Loucy (cell line): ENCODE measurements around the gene MOV10.

Source experiments
- H2AFZ ChIP-seq: fragments of 200-600 bp; sonication (generic); 2 replicates; pipeline ENCODE4 v1.6.0; 2016; ENCODE audit warnings: antibody characterized with exemption, mild to moderate bottlenecking, low read length, moderate library complexity
- H3F3A ChIP-seq: fragments of 200-600 bp; 2 replicates; pipeline ENCODE4 v1.6.0; 2016; ENCODE audit warnings: antibody characterized with exemption, low read depth, mild to moderate bottlenecking
- H3K27me3 ChIP-seq: fragments of 200-600 bp; sonication (generic); 2 replicates; pipeline ENCODE4 v1.6.1; 2014; ENCODE audit warnings: low read length, mild to moderate bottlenecking; ENCODE audit not compliant: insufficient read depth, poor library complexity, severe bottlenecking
- H3K36me3 ChIP-seq: fragments of 200-600 bp; sonication (generic); 2 replicates; pipeline ENCODE4 v1.6.1; 2016; ENCODE audit warnings: low read length; ENCODE audit not compliant: insufficient read depth
- H3K4me1 ChIP-seq: fragments of 200-600 bp; sonication (generic); 2 replicates; pipeline ENCODE4 v1.5.1; 2014; ENCODE audit warnings: low read length, mild to moderate bottlenecking; ENCODE audit not compliant: insufficient read depth, poor library complexity, severe bottlenecking
- H3K4me2 ChIP-seq: fragments of 200-600 bp; sonication (generic); 2 replicates; pipeline ENCODE4 v1.6.0; 2014; ENCODE audit warnings: antibody characterized with exemption, low read length, low read depth, mild to moderate bottlenecking; ENCODE audit not compliant: poor library complexity, severe bottlenecking
- H3K4me3 ChIP-seq: fragments of 200-600 bp; sonication (generic); 2 replicates; pipeline ENCODE4 v1.5.1; 2014; ENCODE audit warnings: low read length, mild to moderate bottlenecking, mixed read lengths; ENCODE audit not compliant: poor library complexity, severe bottlenecking
- H3K79me2 ChIP-seq: fragments of 200-600 bp; sonication (generic); 2 replicates; pipeline ENCODE4 v1.6.1; 2014; ENCODE audit warnings: low read length; ENCODE audit not compliant: insufficient read depth
- H3K9ac ChIP-seq: fragments of 200-600 bp; sonication (generic); 2 replicates; pipeline ENCODE4 v1.6.0; 2014; ENCODE audit warnings: mild to moderate bottlenecking, low read depth, low read length, moderate library complexity; ENCODE audit not compliant: poor library complexity, severe bottlenecking
- H3K9me2 ChIP-seq: fragments of 200-600 bp; sonication (generic); replicated peaks from 2 replicates; pipeline ENCODE4 v1.6.1; 2016; ENCODE audit warnings: low read depth, low read length, mixed read lengths
- H3K9me3 ChIP-seq: fragments of 200-600 bp; sonication (generic); 2 replicates; pipeline ENCODE4 v1.6.1; 2014; ENCODE audit warnings: mild to moderate bottlenecking, antibody characterized with exemption, low read length, low read depth; ENCODE audit not compliant: insufficient read depth
- H4K20me1 ChIP-seq: fragments of 200-600 bp; sonication (generic); 2 replicates; pipeline ENCODE4 v1.6.0; 2014; ENCODE audit warnings: antibody characterized with exemption, low read length, mild to moderate bottlenecking; ENCODE audit not compliant: insufficient read depth, poor library complexity, severe bottlenecking
- EZH2phosphoT487 ChIP-seq: fragments of 200-600 bp; IDR thresholded peaks from 2 replicates; pipeline ENCODE4 v1.6.1; 2018; ENCODE audit warnings: antibody characterized with exemption, mild to moderate bottlenecking, moderate library complexity, borderline replicate concordance
- TF ChIP-seq, protein P1 (sequence below): fragments of 200-600 bp; sonication (generic); conservative IDR thresholded peaks from 2 replicates; pipeline ENCODE4 v1.5.1; 2014; ENCODE audit warnings: mild to moderate bottlenecking, antibody characterized with exemption, low read length

MOV10 gene

DNA sequence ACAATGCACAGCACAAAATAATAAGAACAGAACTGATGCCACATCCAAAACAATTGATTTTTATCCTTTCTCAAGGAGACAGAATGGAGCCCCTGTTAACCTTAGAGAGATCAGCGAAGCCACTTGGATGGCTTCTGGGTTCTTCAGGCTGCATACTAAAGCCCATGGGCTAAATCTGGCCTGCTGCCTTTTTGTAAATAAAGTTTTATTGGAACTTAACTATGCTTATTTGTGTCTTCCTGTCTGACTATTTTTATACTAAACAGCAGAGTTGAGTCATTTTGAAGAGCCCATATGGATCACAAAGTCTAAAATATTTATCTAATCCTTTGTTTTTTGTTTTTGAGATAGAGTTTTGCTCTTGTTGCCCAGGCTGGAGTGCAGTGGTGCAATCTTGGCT, 57.0 kb downstream of the MOV10 start:
- no peaks in the 10 kb centered on the region for H3K79me2 ChIP-seq
- H2AFZ ChIP-seq, result no peak overlapping the region
- H3F3A ChIP-seq, result no peaks in the 10 kb centered on the region
- no peaks in the 10 kb centered on the region for H3K9me2 ChIP-seq
- no peak overlapping the region for H3K4me3 ChIP-seq
- no peak for TF ChIP-seq EZH2phosphoT487
- TF ChIP-seq, protein P1, sequence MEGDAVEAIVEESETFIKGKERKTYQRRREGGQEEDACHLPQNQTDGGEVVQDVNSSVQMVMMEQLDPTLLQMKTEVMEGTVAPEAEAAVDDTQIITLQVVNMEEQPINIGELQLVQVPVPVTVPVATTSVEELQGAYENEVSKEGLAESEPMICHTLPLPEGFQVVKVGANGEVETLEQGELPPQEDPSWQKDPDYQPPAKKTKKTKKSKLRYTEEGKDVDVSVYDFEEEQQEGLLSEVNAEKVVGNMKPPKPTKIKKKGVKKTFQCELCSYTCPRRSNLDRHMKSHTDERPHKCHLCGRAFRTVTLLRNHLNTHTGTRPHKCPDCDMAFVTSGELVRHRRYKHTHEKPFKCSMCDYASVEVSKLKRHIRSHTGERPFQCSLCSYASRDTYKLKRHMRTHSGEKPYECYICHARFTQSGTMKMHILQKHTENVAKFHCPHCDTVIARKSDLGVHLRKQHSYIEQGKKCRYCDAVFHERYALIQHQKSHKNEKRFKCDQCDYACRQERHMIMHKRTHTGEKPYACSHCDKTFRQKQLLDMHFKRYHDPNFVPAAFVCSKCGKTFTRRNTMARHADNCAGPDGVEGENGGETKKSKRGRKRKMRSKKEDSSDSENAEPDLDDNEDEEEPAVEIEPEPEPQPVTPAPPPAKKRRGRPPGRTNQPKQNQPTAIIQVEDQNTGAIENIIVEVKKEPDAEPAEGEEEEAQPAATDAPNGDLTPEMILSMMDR, result no peak
- H3K9me3 ChIP-seq, result no peaks in the 10 kb centered on the region
- no peaks in the 10 kb centered on the region for H4K20me1 ChIP-seq
- H3K4me1 ChIP-seq, result no peaks in the 10 kb centered on the region
- H3K9ac ChIP-seq, result no peak overlapping the region
- H3K36me3 ChIP-seq, result no peaks in the 10 kb centered on the region
- H3K4me2 ChIP-seq, result no peak overlapping the region
- H3K27me3 ChIP-seq, result no peaks in the 10 kb centered on the region

DNA sequence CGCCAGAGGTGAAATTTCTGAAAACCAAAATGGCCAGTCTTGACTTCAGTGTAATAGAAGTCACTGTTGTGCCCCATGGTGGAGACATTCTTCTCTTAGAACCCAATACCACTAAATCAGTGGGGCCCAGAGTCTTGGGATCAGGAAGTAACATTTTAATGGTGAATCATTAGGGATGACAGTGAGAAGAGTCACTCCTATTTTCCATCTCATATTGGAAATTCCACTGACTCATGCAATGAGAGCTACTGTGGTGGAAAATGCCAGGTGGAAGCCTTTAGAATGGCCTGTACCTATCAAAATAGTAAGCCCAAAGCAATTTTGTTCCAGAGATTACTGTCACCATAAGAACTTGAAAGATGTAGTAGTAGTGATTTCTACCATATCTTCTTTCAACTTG, 61.3 kb downstream of the MOV10 start:
- Histone ChIP-seq H3F3A (no peaks in the 10 kb centered on the region), H2AFZ (no peak overlapping the region), H3K9me3 (no peaks in the 10 kb centered on the region), H3K79me2 (no peaks in the 10 kb centered on the region), H3K9ac (no peak overlapping the region), H3K9me2 (no peaks in the 10 kb centered on the region), H4K20me1 (no peaks in the 10 kb centered on the region), H3K4me3 (no peak overlapping the region), H3K4me2 (no peak overlapping the region), H3K36me3 (no peaks in the 10 kb centered on the region), H3K4me1 (no peaks in the 10 kb centered on the region), H3K27me3 (no peaks in the 10 kb centered on the region)
- TF ChIP-seq, protein P1, result no peak
- TF ChIP-seq EZH2phosphoT487, result no peak

DNA sequence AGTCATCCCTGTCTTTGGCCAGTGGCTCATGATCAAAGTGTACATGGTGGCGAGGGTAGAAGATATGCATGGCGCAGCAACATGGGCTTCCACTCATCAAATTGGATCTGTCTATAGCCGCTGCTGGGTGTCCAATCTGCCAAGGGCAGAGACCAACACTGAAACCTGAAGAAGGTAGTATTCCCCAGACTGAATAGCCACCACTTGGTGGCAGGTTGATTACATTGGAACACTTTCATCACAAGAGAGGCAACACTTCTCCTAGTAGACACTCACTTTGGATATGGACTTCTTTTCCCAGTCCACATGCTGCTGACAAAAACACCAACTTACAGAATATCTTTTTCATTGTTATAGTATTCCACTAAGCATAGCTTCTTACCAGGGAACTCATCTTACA, 63.1 kb downstream of the MOV10 start:
- no peaks in the 10 kb centered on the region for H3F3A ChIP-seq
- TF ChIP-seq EZH2phosphoT487, result no peak
- TF ChIP-seq, protein P1, result no peak
- H4K20me1 ChIP-seq, result no peaks in the 10 kb centered on the region
- no peak overlapping the region for H3K4me3 ChIP-seq
- H3K4me2 ChIP-seq, result no peak overlapping the region
- H3K9ac ChIP-seq, result no peak overlapping the region
- H3K36me3 ChIP-seq, result no peaks in the 10 kb centered on the region
- no peaks in the 10 kb centered on the region for H3K27me3 ChIP-seq
- H3K4me1 ChIP-seq, result no peaks in the 10 kb centered on the region
- H3K79me2 ChIP-seq, result no peaks in the 10 kb centered on the region
- H2AFZ ChIP-seq, result no peak overlapping the region
- H3K9me3 ChIP-seq, result no peaks in the 10 kb centered on the region
- H3K9me2 ChIP-seq, result no peaks in the 10 kb centered on the region
